Islet precursor cell (in vitro differentiated cells): ENCODE data around the gene CACNA1E.
A peak's percentile ranks its signal among the peaks of the same experiment; 100 is the strongest.

Experiments
- DNase-seq: peaks from one replicate; pipeline ENCODE4 v3.0.0-alpha.2; 2018

CACNA1E gene

GRCh38 chr1:181483285-181484195 lies at the start of gene CACNA1E:
TSS of gene CACNA1E (plus strand) at chr1:181483517. CDS start at chr1:181483745, 228 bp downstream.
- DNase-seq: no peak

GRCh38 chr1:181433931-181434330 lies 49.4 kb upstream of the CACNA1E start:
- no peak for DNase-seq

GRCh38 chr1:181438013-181438412 lies 45.3 kb upstream of the CACNA1E start:
- peak; percentile 12 for DNase-seq

- DNase-seq: peak; percentile 22
These were observed 42.8 kb upstream of the CACNA1E start for GRCh38 chr1:181440510-181440909.

GRCh38 chr1:181442181-181442525 lies 41.2 kb upstream of the CACNA1E start:
- DNase-seq: peak; percentile 22

GRCh38 chr1:181443231-181443853 lies 40.0 kb upstream of the CACNA1E start:
- DNase-seq: peak; percentile 18

GRCh38 chr1:181445436-181445835 lies 37.9 kb upstream of the CACNA1E start:
- no peak for DNase-seq

GRCh38 chr1:181448461-181448860 lies 34.9 kb upstream of the CACNA1E start:
- peak; percentile 36 for DNase-seq

GRCh38 chr1:181451661-181452230 lies 31.6 kb upstream of the CACNA1E start:
- DNase-seq: no peak

GRCh38 chr1:181452746-181453145 lies 30.6 kb upstream of the CACNA1E start:
- DNase-seq: no peak

GRCh38 chr1:181453541-181454201 lies 29.6 kb upstream of the CACNA1E start:
- DNase-seq: no peak

GRCh38 chr1:181456551-181456950 lies 26.8 kb upstream of the CACNA1E start:
- DNase-seq: no peak

- DNase-seq: no peak
These were observed 24.9 kb upstream of the CACNA1E start for GRCh38 chr1:181458419-181458818.

GRCh38 chr1:181459067-181459466 lies 24.2 kb upstream of the CACNA1E start:
- DNase-seq: peak; percentile 73

GRCh38 chr1:181469829-181470228 lies 13.5 kb upstream of the CACNA1E start:
- peak; percentile 89 for DNase-seq

- DNase-seq: no peak
These were observed 7.7 kb upstream of the CACNA1E start for GRCh38 chr1:181475580-181475979.

- no peak for DNase-seq
These were observed 6.7 kb upstream of the CACNA1E start for GRCh38 chr1:181476581-181476980.

- no peak for DNase-seq
These were observed 5.0 kb upstream of the CACNA1E start for GRCh38 chr1:181478306-181478705.

- DNase-seq: peak; percentile 78
These were observed 4.1 kb upstream of the CACNA1E start for GRCh38 chr1:181479137-181479745.

- DNase-seq: no peak
These were observed 1.3 kb upstream of the CACNA1E start for GRCh38 chr1:181482001-181482430.

- DNase-seq: peak; percentile 82
These were observed 614 bp upstream of the CACNA1E start for GRCh38 chr1:181482521-181483284.

- no peak for DNase-seq
These were observed 1.5 kb downstream of the CACNA1E start for GRCh38 chr1:181484821-181485220.
